Chondrocyte (in vitro differentiated cells): Measurements from ENCODE around the gene ISLR. TPM values are rescaled to one million over a fixed set of nuclear protein-coding genes. Genes with fewer than 3 reads are reported as not detected.

ENCODE experiments used
- DNase-seq: peaks from one replicate; pipeline ENCODE4 v3.0.0; 2021; ENCODE audit warnings: mixed read lengths, low spot score
- H3K27ac Mint-ChIP-seq: one replicate; pipeline ENCODE4 v1.8.0; 2021; ENCODE audit warnings: mild to moderate bottlenecking, moderate library complexity, mixed read lengths; ENCODE audit not compliant: unreplicated experiment
- H3K27me3 Mint-ChIP-seq: 2 replicates; pipeline ENCODE4 v1.8.0; 2021; ENCODE audit warnings: low read depth, mixed read lengths
- H3K36me3 Mint-ChIP-seq: 2 replicates; pipeline ENCODE4 v1.8.0; 2021; ENCODE audit warnings: low read depth, mixed read lengths
- H3K4me1 Mint-ChIP-seq: 2 replicates; pipeline ENCODE4 v1.8.0; 2021; ENCODE audit warnings: low read depth, mild to moderate bottlenecking, mixed read lengths
- H3K4me3 Mint-ChIP-seq: one replicate; pipeline ENCODE4 v1.8.0; 2021; ENCODE audit warnings: mild to moderate bottlenecking, moderate library complexity, mixed read lengths; ENCODE audit not compliant: unreplicated experiment
- H3K9me3 Mint-ChIP-seq: 2 replicates; pipeline ENCODE4 v1.8.0; 2021; ENCODE audit warnings: low read depth, mixed read lengths
- CTCF ChIP-seq: fragments of 200-600 bp; sonication (generic); IDR thresholded peaks from 2 replicates; pipeline ENCODE4 v1.5.0; 2021; ENCODE audit warnings: antibody characterized with exemption, mild to moderate bottlenecking, moderate library complexity
- long read RNA-seq: library from polyadenylated mRNA; stranded (forward); transcript quantifications from one replicate; pipeline ENCODE4 v2.0.0, GENCODE V29; 2021
- total RNA-seq: library from RNA; stranded (reverse); gene quantifications from 3 replicates; pipeline ENCODE4 v1.2.1, GENCODE V29; 2021

ISLR gene
- 49.6 to 143 TPM (median 53.3 TPM) in 3 replicates for total RNA-seq
- long read RNA-seq, transcript ISLR-201 (2 exons, 2,371 nt), result major isoform, 45 of 120 reads
- long read RNA-seq, transcript ISLR-202 (2 exons, 2,175 nt), result minor isoform, 43 of 120 reads
- long read RNA-seq, partial matches to known transcripts, result 30 of 120 reads
- long read RNA-seq, other reads (novel, unspliced or antisense), result 2 of 120 reads

- no peak for TF ChIP-seq CTCF
- Mint-ChIP-seq H3K4me3 (peak within 1 kb of the TSS; percentile 28), H3K4me1 (peaks cover 85% of the 10 kb centered on the region), H3K27me3 (no peaks in the 10 kb centered on the region), H3K36me3 (peaks cover 5% of the 10 kb centered on the region), H3K27ac (peak within 1 kb of the TSS; percentile 64), H3K9me3 (no peaks in the 10 kb centered on the region)
- DNase-seq, result no peak
These were observed at the start of gene ISLR for GRCh38 chr15:74173380-74174218. Gene ISLR, plus strand, starts transcription at chr15:74173710. Its CDS starts 1,149 bp downstream, at chr15:74174859.

- no peak for DNase-seq
- no peak for TF ChIP-seq CTCF
- Mint-ChIP-seq H3K4me3 (no peak overlapping the region), H3K27me3 (peaks cover 24% of the 10 kb centered on the region), H3K4me1 (peaks cover 13% of the 10 kb centered on the region), H3K9me3 (no peaks in the 10 kb centered on the region), H3K36me3 (no peaks in the 10 kb centered on the region), H3K27ac (no peak overlapping the region)
These were observed 49.3 kb upstream of the ISLR start for GRCh38 chr15:74124196-74124595.

- Mint-ChIP-seq H3K27me3 (peaks cover 30% of the 10 kb centered on the region), H3K4me3 (no peak overlapping the region), H3K9me3 (no peaks in the 10 kb centered on the region), H3K36me3 (no peaks in the 10 kb centered on the region), H3K27ac (no peak overlapping the region), H3K4me1 (peaks cover 18% of the 10 kb centered on the region)
- TF ChIP-seq CTCF, result no peak
- DNase-seq, result no peak
These were observed 48.8 kb upstream of the ISLR start for GRCh38 chr15:74124759-74125158.

GRCh38 chr15:74127255-74127953 lies 46.1 kb upstream of the ISLR start:
- H3K9me3 Mint-ChIP-seq, result no peaks in the 10 kb centered on the region
- no peak overlapping the region for H3K27ac Mint-ChIP-seq
- H3K27me3 Mint-ChIP-seq, result peaks cover 36% of the 10 kb centered on the region

More at GRCh38 chr15:74127255-74127953, 46.1 kb upstream of the ISLR start:
- DNase-seq, result no peak
- peak; percentile 100 for TF ChIP-seq CTCF
- H3K4me1 Mint-ChIP-seq, result peaks cover 32% of the 10 kb centered on the region
- peak overlapping the region; percentile 65 for H3K4me3 Mint-ChIP-seq
- peaks cover 2% of the 10 kb centered on the region for H3K36me3 Mint-ChIP-seq
